ENCODE results near the gene SUGCT. TPM values are rescaled to one million over a fixed set of nuclear protein-coding genes. Genes with fewer than 3 reads are reported as not detected.

The SUGCT gene
- total RNA-seq, 1 experiment from 2014 or later = 5.4 TPM

- no peak for TF ChIP-seq CTCF (conservative IDR thresholded peaks at IDR 0.05)
- no peaks in the 10 kb centered on the region for H3K9me3 Mint-ChIP-seq
- Histone ChIP-seq H2BK20ac (ENCODE audit: low read depth, low read length, poor library complexity, severe bottlenecking) (no peak overlapping the region), H3K9me3 (ENCODE audit: control insufficient read depth, low read depth, low read length) (no peaks in the 10 kb centered on the region), H3K4me1 (ENCODE audit: insufficient read depth, low read length) (no peaks in the 10 kb centered on the region), H2BK15ac (ENCODE audit: low read depth, low read length) (no peak overlapping the region), H3K18ac (ENCODE audit: insufficient read length, low read depth, low read length) (no peak overlapping the region), H2BK12ac (ENCODE audit: insufficient read length, low read depth, low read length) (no peak overlapping the region), H3K9ac (ENCODE audit: extremely low read depth, insufficient read length, low read length) (no peak overlapping the region), H3K4ac (ENCODE audit: low read depth, low read length) (no peak overlapping the region), H3K79me2 (ENCODE audit: insufficient read depth, low read length) (no peaks in the 10 kb centered on the region), H4K91ac (ENCODE audit: insufficient read length, low read depth, low read length) (no peak overlapping the region), H3K14ac (ENCODE audit: insufficient read depth, low read length) (no peak overlapping the region), H2BK5ac (ENCODE audit: insufficient read length, low read length) (no peak overlapping the region), H3K79me1 (ENCODE audit: insufficient read depth, low read depth, low read length, poor library complexity, severe bottlenecking) (no peaks in the 10 kb centered on the region), H3T11ph (ENCODE audit: low read length) (no peak overlapping the region), H2AFZ (ENCODE audit: low read length) (no peak overlapping the region), H3K56ac (ENCODE audit: insufficient read length, low read depth, low read length) (no peak overlapping the region), H3K4me2 (ENCODE audit: insufficient read depth, insufficient read length, low read length) (no peak overlapping the region), H3K23ac (ENCODE audit: insufficient read length, low read depth, low read length) (no peak overlapping the region), H4K8ac (replicated peaks; ENCODE audit: insufficient read length, low read depth, low read length) (no peak overlapping the region), H4K20me1 (ENCODE audit: control insufficient read depth, insufficient read depth, insufficient read length) (no peaks in the 10 kb centered on the region), H2AK5ac (ENCODE audit: insufficient read length, low read length) (no peak overlapping the region), H4K5ac (ENCODE audit: insufficient read length, low read depth, low read length) (no peak overlapping the region), H3K27me3 (ENCODE audit: insufficient read depth, low read length) (no peaks in the 10 kb centered on the region), H2BK120ac (ENCODE audit: low read depth, low read length, poor library complexity, severe bottlenecking) (no peak overlapping the region), H3K23me2 (ENCODE audit: insufficient read length, low read depth, low read length, poor library complexity, severe bottlenecking) (no peaks in the 10 kb centered on the region), H3K27ac (ENCODE audit: insufficient read length, low read depth, low read length) (no peak overlapping the region)
- DNase-seq = no peak
- no peaks in the 10 kb centered on the region for H3K36me3 Mint-ChIP-seq (ENCODE audit: insufficient read depth in 1 of 3, low read depth in 3 of 3)
- peaks cover 8 to 9% of the 10 kb centered on the region in 2 experiments; a peak in 3 of 4 replicates for H3K4me1 Mint-ChIP-seq
- H3K27ac Mint-ChIP-seq = no peak overlapping the region
- H3K4me3 Mint-ChIP-seq = no peak overlapping the region
- no CpG with 5 or more reads among the region's 6 CpGs for WGBS (ENCODE audit: extremely low coverage, insufficient read length, low lambda C conversion rate)
- H3K27me3 Mint-ChIP-seq (ENCODE audit: low read depth) = no peaks in the 10 kb centered on the region
Observed at GRCh38 chr7:40694026-40694809, 559.4 kb downstream of the SUGCT start.
